Measurements from ENCODE around the gene SUZ12. TPM values are rescaled to one million over a fixed set of nuclear protein-coding genes. Genes with fewer than 3 reads are reported as not detected.
A peak's percentile ranks its signal among the peaks of the same experiment; 100 is the strongest.

SUZ12 gene
- total RNA-seq, 6 experiments from 2014 or later: 22.7 to 30.6 (median 26.4) TPM

DNA sequence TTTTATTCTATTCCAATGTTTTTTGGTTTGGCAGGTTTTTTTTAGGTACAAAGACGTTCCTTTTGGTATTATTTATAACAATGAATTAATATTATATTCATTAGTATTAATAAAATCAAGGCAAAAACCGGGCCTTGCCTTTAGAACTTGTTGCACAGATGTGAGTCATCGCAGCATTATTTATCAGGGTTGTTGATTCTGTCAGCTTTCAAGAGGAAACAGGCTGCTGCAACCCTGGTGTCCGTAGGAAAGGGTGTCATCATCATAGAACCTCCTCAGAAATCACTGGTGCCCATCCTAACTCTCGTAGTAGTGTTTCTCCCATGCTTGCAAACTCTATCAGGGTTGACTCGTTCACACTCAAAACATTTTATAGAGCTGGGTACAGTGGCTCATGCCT is 60.2 kb downstream of the SUZ12 start:
- no peak for DNase-seq
- Mint-ChIP-seq H3K36me3 (ENCODE audit: low read depth) (peaks cover 14% of the 10 kb centered on the region; the same call in 1 of the 2 replicates), H3K4me1 (ENCODE audit: low read depth) (no peaks in the 10 kb centered on the region), H3K27ac (no peak overlapping the region), H3K9me3 (no peaks in the 10 kb centered on the region), H3K27me3 (ENCODE audit: insufficient read depth) (no peaks in the 10 kb centered on the region), H3K4me3 (no peak overlapping the region)
- TF ChIP-seq, protein P1, sequence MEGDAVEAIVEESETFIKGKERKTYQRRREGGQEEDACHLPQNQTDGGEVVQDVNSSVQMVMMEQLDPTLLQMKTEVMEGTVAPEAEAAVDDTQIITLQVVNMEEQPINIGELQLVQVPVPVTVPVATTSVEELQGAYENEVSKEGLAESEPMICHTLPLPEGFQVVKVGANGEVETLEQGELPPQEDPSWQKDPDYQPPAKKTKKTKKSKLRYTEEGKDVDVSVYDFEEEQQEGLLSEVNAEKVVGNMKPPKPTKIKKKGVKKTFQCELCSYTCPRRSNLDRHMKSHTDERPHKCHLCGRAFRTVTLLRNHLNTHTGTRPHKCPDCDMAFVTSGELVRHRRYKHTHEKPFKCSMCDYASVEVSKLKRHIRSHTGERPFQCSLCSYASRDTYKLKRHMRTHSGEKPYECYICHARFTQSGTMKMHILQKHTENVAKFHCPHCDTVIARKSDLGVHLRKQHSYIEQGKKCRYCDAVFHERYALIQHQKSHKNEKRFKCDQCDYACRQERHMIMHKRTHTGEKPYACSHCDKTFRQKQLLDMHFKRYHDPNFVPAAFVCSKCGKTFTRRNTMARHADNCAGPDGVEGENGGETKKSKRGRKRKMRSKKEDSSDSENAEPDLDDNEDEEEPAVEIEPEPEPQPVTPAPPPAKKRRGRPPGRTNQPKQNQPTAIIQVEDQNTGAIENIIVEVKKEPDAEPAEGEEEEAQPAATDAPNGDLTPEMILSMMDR (IDR thresholded peaks at IDR 0.05): no peak

DNA sequence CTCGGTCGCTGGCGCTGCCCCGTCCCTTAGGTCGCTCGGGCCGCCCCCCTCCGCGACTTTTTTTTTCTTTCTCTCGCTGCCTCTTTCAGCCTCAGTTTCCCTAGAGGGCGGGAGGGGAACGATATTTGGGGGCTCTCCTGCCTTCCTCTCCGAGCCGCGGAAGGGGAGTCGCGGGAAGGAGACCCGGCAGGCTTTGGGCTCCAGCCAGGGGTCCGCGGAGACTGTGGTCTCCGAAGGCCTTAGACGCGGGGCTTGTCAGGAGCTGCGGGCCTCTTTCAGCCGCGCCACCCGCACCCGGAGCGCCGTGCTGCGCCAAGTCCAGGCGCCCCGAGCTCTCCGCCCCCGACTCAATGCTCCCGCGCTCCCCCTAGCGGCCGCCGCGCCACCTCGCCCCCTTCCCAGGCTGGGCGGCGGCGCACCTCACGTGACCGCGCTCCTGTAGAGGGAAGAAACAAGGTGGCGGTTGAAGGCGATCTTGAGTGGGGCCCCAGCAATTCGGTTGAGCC is 70.2 kb downstream of the SUZ12 start, which contains the start of gene LRRC37B:
Gene LRRC37B (plus strand): TSS at position 427 of the 506 bp plus-strand sequence. CDS start 14,010 bp downstream, outside the sequence.
- DNase-seq: peak; percentile 43
- H3K27me3 Mint-ChIP-seq (ENCODE audit: insufficient read depth): no peaks in the 10 kb centered on the region
- TF ChIP-seq, protein P1 (IDR thresholded peaks at IDR 0.05): peak; percentile 99
- H3K4me3 Mint-ChIP-seq: peak within 1 kb of the TSS; percentile 90
- H3K36me3 Mint-ChIP-seq (ENCODE audit: low read depth): no peaks in the 10 kb centered on the region
- no peaks in the 10 kb centered on the region for H3K9me3 Mint-ChIP-seq
- peak within 1 kb of the TSS; percentile 70 for H3K27ac Mint-ChIP-seq
- H3K4me1 Mint-ChIP-seq (ENCODE audit: low read depth): peaks cover 20% of the 10 kb centered on the region

DNA sequence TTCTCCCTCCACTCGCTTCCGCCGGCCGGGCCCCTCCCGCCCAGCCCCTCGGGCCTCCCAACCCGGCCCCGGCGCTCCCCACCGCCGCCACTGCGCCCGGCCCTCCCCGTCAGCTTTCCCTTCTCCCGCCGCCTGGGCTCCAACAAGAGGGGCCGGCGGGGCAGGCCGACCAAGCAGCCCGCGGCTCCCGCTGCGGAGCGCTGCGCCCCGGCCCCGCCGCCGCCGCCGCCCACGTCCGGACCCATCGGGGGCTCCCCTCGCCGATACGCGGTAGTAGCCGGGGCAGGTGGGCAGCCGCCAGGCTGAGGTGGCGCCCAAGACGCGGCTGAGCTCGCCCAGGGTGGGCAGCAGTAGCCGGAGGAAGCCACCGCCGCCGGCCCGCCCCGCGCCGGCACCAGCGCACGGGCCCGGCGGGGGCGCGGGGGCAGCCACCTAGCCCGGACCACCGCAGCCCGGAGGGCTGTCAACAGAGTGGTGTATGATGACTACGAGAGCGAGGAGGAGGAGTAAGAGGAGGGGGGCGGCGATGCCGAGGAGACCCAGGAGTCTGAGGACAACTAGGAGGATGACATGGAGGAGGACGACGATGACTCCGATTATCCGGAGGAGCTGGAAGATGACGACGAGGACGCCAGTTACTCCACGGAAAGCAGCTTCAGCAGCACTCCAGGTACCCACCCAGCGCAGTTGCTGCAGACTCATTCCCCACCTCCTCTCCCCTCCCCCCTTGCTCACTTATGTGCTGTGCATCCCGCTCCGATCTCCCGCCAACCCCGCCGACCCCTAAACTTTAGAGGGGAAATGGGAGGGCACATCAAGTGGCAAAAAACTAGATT is 70.9 kb downstream of the SUZ12 start:
- Mint-ChIP-seq H3K4me3 (peak overlapping the region; percentile 90), H3K27me3 (ENCODE audit: insufficient read depth) (no peaks in the 10 kb centered on the region), H3K36me3 (ENCODE audit: low read depth) (no peaks in the 10 kb centered on the region), H3K4me1 (ENCODE audit: low read depth) (peaks cover 23% of the 10 kb centered on the region), H3K9me3 (no peaks in the 10 kb centered on the region), H3K27ac (peak overlapping the region; percentile 70)
- TF ChIP-seq, protein P1 (IDR thresholded peaks at IDR 0.05): peak; percentile 4
- DNase-seq: no peak

DNA sequence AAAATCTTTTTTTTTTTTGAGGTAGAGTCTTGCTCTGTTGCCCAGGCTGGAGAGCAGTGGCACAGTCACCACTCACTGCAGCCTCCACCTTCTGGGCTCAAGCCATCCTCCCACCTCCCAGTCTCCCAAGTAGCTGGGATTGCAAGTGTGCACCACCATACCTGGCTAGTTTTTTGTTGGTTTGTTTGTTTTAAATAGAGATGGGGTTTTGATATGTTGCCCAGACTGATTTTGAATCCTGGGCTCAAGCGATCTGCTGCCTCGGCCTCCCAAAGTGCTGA is 72.4 kb downstream of the SUZ12 start:
- Mint-ChIP-seq H3K27ac (peak overlapping the region; percentile 70; the same call in 1 of the 2 replicates), H3K9me3 (no peaks in the 10 kb centered on the region), H3K4me3 (peak overlapping the region; percentile 90), H3K36me3 (ENCODE audit: low read depth) (no peaks in the 10 kb centered on the region), H3K27me3 (ENCODE audit: insufficient read depth) (no peaks in the 10 kb centered on the region), H3K4me1 (ENCODE audit: low read depth) (peaks cover 23% of the 10 kb centered on the region)
- TF ChIP-seq, protein P1 (IDR thresholded peaks at IDR 0.05): no peak
- no peak for DNase-seq

DNA sequence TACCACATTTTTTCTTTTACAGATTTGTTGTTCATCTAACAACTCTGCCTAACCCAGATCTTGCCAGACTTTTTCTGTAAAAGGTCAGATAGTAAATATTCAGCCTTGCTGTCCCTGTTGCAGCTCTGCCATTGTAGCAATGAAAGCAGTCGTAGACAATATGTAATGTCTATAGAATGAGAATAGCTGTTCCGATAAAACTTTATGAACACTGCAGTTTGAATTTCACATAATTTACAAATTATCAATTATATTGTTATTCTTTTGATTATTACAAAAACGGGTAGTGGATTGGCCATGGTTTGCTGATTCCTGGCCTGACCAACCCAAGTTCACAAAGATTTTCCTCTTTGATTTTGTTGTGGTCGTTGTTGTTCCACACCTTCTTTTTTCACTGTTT is 73.3 kb downstream of the SUZ12 start:
- Mint-ChIP-seq H3K27ac (no peak overlapping the region), H3K9me3 (no peaks in the 10 kb centered on the region), H3K36me3 (ENCODE audit: low read depth) (no peaks in the 10 kb centered on the region), H3K4me3 (no peak overlapping the region), H3K27me3 (ENCODE audit: insufficient read depth) (no peaks in the 10 kb centered on the region), H3K4me1 (ENCODE audit: low read depth) (peaks cover 23% of the 10 kb centered on the region)
- TF ChIP-seq, protein P1 (IDR thresholded peaks at IDR 0.05): no peak
- no peak for DNase-seq
